HG03060 (cell line): ENCODE measurements around the gene PRKG1.
"Not testable (repeated sequence)": the region's sequence is repeated elsewhere in the genome, so short reads cannot be mapped to it uniquely, and the experiment has no call there.

Source experiments
- ATAC-seq: cut with Tn5 transposase; IDR thresholded peaks from one replicate; pipeline ENCODE4 v1.9.1; 2021; ENCODE audit warnings: low read depth, moderate number of reproducible peaks; ENCODE audit not compliant: unreplicated experiment

PRKG1 gene

GRCh38 chr10:51405580-51406351, 331.5 kb downstream of the PRKG1 start:
- ATAC-seq, result no peak

- ATAC-seq, result no peak
Measured at GRCh38 chr10:51406581-51406980, 332.3 kb downstream of the PRKG1 start.

GRCh38 chr10:51416494-51416893, 342.2 kb downstream of the PRKG1 start:
- no peak for ATAC-seq

GRCh38 chr10:51419196-51420093, 345.2 kb downstream of the PRKG1 start:
- no peak for ATAC-seq

GRCh38 chr10:51421853-51422252, 347.6 kb downstream of the PRKG1 start:
- no peak for ATAC-seq

GRCh38 chr10:51422311-51423120, 348.2 kb downstream of the PRKG1 start:
- ATAC-seq, result no peak

GRCh38 chr10:51423121-51423452, 348.8 kb downstream of the PRKG1 start:
- ATAC-seq, result no peak

- no peak for ATAC-seq
Measured at GRCh38 chr10:51425431-51425830, 351.1 kb downstream of the PRKG1 start.

- no peak for ATAC-seq
Measured at GRCh38 chr10:51427758-51428157, 353.5 kb downstream of the PRKG1 start.

- no peak for ATAC-seq
Measured at GRCh38 chr10:51430506-51430905, 356.2 kb downstream of the PRKG1 start.

- ATAC-seq, result no peak
Measured at GRCh38 chr10:51433949-51434475, 359.7 kb downstream of the PRKG1 start.

GRCh38 chr10:51436805-51437204, 362.5 kb downstream of the PRKG1 start:
- ATAC-seq, result no peak

- ATAC-seq, result no peak
Measured at GRCh38 chr10:51439645-51440044, 365.4 kb downstream of the PRKG1 start.

- no peak for ATAC-seq
Measured at GRCh38 chr10:51445588-51445987, 371.3 kb downstream of the PRKG1 start.

- ATAC-seq, result no peak
Measured at GRCh38 chr10:51447119-51447518, 372.8 kb downstream of the PRKG1 start.

GRCh38 chr10:51455762-51456161, 381.5 kb downstream of the PRKG1 start:
- ATAC-seq, result not testable (repeated sequence)

- ATAC-seq, result no peak
Measured at GRCh38 chr10:51459476-51459875, 385.2 kb downstream of the PRKG1 start.

GRCh38 chr10:51462076-51462779, 387.9 kb downstream of the PRKG1 start:
- ATAC-seq, result no peak

- no peak for ATAC-seq
Measured at GRCh38 chr10:51468424-51468823, 394.1 kb downstream of the PRKG1 start.

- no peak for ATAC-seq
Measured at GRCh38 chr10:51469686-51470085, 395.4 kb downstream of the PRKG1 start.
